ENCODE data around the gene PXT1. TPM values are rescaled to one million over a fixed set of nuclear protein-coding genes. Genes with fewer than 3 reads are reported as not detected.

The PXT1 gene
- total RNA-seq, 4 donors from 2014 or later, result not detected

DNA sequence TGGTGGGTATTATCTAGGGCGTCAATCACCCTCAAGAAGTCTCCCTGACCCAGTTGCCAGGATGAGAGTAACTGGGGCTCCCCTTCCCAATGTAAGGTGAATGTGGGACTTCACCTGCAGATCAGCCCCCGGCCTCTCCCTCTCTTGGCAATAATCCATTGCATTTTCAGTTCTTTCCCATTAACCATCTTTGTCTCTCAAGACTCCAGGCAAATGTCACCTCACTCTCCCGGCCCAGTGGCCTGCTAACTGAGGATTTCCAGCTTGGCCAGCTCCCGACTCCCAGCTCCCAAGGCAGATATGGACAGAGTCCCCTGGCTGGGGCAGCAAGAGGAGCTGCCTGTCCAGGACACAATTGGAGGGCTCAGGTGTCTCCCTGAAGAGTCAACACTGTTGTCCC lies 62.5 kb downstream of the PXT1 start:
- TF ChIP-seq CTCF (IDR thresholded peaks at IDR 0.05) (no peak), POLR2A (IDR thresholded peaks at IDR 0.05) (no peak)
- no peaks in the 10 kb centered on the region for H3K4me1 ChIP-seq
- no peak overlapping the region for H3K4me3 ChIP-seq
- no peak overlapping the region for H3K27ac ChIP-seq
- H3K27me3 ChIP-seq, result no peaks in the 10 kb centered on the region
- H3K36me3 ChIP-seq, result no peaks in the 10 kb centered on the region
- no peak for DNase-seq
- H3K9me3 ChIP-seq, result no peaks in the 10 kb centered on the region

DNA sequence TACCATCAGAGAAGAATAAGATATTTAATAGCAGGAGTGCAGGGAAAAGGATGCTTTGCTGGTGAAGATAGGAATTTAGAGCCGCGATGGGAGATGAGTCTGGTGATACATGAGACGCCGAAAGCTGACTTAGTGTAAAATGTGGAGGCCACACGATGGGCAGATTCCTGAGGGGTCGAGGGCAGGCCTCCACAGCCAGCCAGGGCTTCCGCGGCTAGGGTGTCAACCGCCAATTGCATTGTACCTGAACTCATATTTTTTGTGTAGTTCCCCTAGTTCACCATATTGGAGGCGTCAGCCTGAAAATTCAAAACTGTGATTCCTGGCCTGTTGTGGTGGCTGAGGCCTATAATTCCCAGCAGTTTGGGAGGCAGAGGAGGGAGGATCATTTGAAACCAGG lies 63.7 kb downstream of the PXT1 start:
- no peaks in the 10 kb centered on the region for H3K36me3 ChIP-seq
- no peak for DNase-seq
- no peak overlapping the region for H3K4me3 ChIP-seq
- no peaks in the 10 kb centered on the region for H3K27me3 ChIP-seq
- H3K9me3 ChIP-seq, result no peaks in the 10 kb centered on the region
- no peaks in the 10 kb centered on the region for H3K4me1 ChIP-seq
- no peak overlapping the region for H3K27ac ChIP-seq
- no peak for TF ChIP-seq POLR2A (IDR thresholded peaks at IDR 0.05)
- TF ChIP-seq CTCF (IDR thresholded peaks at IDR 0.05), result no peak

GRCh38 chr6:36378243-36378920 lies 64.3 kb downstream of the PXT1 start:
- Histone ChIP-seq H3K9me3 (no peaks in the 10 kb centered on the region), H3K27ac (no peak overlapping the region), H3K4me3 (no peak overlapping the region), H3K36me3 (no peaks in the 10 kb centered on the region), H3K4me1 (no peaks in the 10 kb centered on the region), H3K27me3 (no peaks in the 10 kb centered on the region)
- DNase-seq, result no peak
- no peak for TF ChIP-seq CTCF (IDR thresholded peaks at IDR 0.05)
- TF ChIP-seq POLR2A (IDR thresholded peaks at IDR 0.05), result no peak

GRCh38 chr6:36377594-36377993 lies 65.1 kb downstream of the PXT1 start:
- Histone ChIP-seq H3K27me3 (no peaks in the 10 kb centered on the region), H3K4me3 (no peak overlapping the region), H3K27ac (no peak overlapping the region), H3K9me3 (no peaks in the 10 kb centered on the region), H3K4me1 (no peaks in the 10 kb centered on the region), H3K36me3 (no peaks in the 10 kb centered on the region)
- DNase-seq, result peak in 1 of 3 donors; percentile 23
- no peak for TF ChIP-seq CTCF (IDR thresholded peaks at IDR 0.05)
- TF ChIP-seq POLR2A (IDR thresholded peaks at IDR 0.05), result no peak

DNA sequence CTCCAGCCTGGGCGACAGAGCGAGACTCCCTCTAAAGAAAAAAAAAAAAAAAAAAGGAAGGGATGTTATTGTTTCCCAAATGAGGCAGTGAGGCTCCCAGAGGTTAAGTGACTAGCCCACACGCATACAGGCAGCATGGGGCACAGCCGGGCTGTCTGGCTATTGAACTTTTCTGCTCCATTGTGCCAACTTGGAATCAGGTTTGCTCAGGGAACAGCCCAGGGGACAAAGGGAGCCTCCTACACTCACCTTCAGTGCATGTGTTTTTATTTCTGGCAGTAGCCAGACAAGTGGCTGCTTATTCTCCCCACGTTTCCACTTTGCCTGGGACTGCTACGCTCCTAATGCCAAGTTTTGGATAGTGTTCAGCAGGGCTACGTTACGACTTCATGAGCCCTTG lies 65.9 kb downstream of the PXT1 start:
- H3K4me3 ChIP-seq, result no peak overlapping the region
- no peak for DNase-seq
- no peaks in the 10 kb centered on the region for H3K4me1 ChIP-seq
- no peak for TF ChIP-seq CTCF (IDR thresholded peaks at IDR 0.05)
- TF ChIP-seq POLR2A (IDR thresholded peaks at IDR 0.05), result no peak
- H3K27me3 ChIP-seq, result no peaks in the 10 kb centered on the region
- H3K36me3 ChIP-seq, result no peaks in the 10 kb centered on the region
- no peaks in the 10 kb centered on the region for H3K9me3 ChIP-seq
- H3K27ac ChIP-seq, result no peak overlapping the region

GRCh38 chr6:36376183-36376582 lies 66.5 kb downstream of the PXT1 start:
- Histone ChIP-seq H3K4me1 (no peaks in the 10 kb centered on the region), H3K4me3 (no peak overlapping the region), H3K9me3 (no peaks in the 10 kb centered on the region), H3K27me3 (no peaks in the 10 kb centered on the region), H3K36me3 (no peaks in the 10 kb centered on the region), H3K27ac (no peak overlapping the region)
- no peak for TF ChIP-seq CTCF (IDR thresholded peaks at IDR 0.05)
- TF ChIP-seq POLR2A (IDR thresholded peaks at IDR 0.05), result no peak
- DNase-seq, result no peak
